Left ventricle myocardium inferior (tissue), 1 donor: Measurements from ENCODE around the gene CCDC154. TPM values are rescaled to one million over a fixed set of nuclear protein-coding genes. Genes with fewer than 3 reads are reported as not detected.

Experiments used
- DNase-seq: peaks from one replicate; pipeline ENCODE4 v3.0.0-alpha.2; 2020
- H3K27ac ChIP-seq: fragments of 200-600 bp; replicated peaks from 2 replicates; pipeline ENCODE4 v1.8.0; 2021
- H3K27me3 ChIP-seq: fragments of 200-600 bp; 2 replicates; pipeline ENCODE4 v1.8.0; 2021; ENCODE audit warnings: low read depth
- H3K36me3 ChIP-seq: fragments of 200-600 bp; 2 replicates; pipeline ENCODE4 v1.8.0; 2021
- H3K4me1 ChIP-seq: fragments of 200-600 bp; 2 replicates; pipeline ENCODE4 v1.8.0; 2021
- H3K4me3 ChIP-seq: fragments of 200-600 bp; 2 replicates; pipeline ENCODE4 v1.8.0; 2021; ENCODE audit warnings: mild to moderate bottlenecking, moderate library complexity
- H3K9me3 ChIP-seq: fragments of 200-600 bp; replicated peaks from 2 replicates; pipeline ENCODE4 v1.8.0; 2021
- CTCF ChIP-seq: fragments of 200-600 bp; IDR thresholded peaks from 2 replicates; pipeline ENCODE4 v1.8.0; 2021; ENCODE audit warnings: antibody characterized with exemption, mild to moderate bottlenecking, borderline replicate concordance
- intact Hi-C: fragments of 100-400 bp; cut with micrococcal nuclease; formaldehyde crosslinking; loops from one replicate; pipeline ENCODE4 v1.11.0; 2022
- total RNA-seq: library from RNA; stranded (reverse); fragmentation: NEBNext Ultra II Directional; extraction: Animal tissue kit (Norgen Biotek cat#: 25700); gene quantifications from one replicate; pipeline ENCODE4 v1.2.1, GENCODE V29; 2021
- donor health status: DM: no; HTN: yes; CAD: no; lungs with severe emphysema.

Gene CCDC154
- total RNA-seq, 1 donor from 2014 or later: 1.3 TPM

- TF ChIP-seq CTCF: no peak
- no peak for DNase-seq
- no peaks in the 10 kb centered on the region for H3K4me1 ChIP-seq
- H3K4me3 ChIP-seq: no peak overlapping the region
- intact Hi-C loops: no loop called here
- H3K27me3 ChIP-seq: no peaks in the 10 kb centered on the region
- peaks cover 63% of the 10 kb centered on the region for H3K36me3 ChIP-seq
- H3K9me3 ChIP-seq: no peaks in the 10 kb centered on the region
- H3K27ac ChIP-seq: no peak overlapping the region
Measured at GRCh38 chr16:1446296-1447080, 2.1 kb upstream of the CCDC154 start.

GRCh38 chr16:1445518-1446203 lies 1.3 kb upstream of the CCDC154 start:
- Histone ChIP-seq H3K36me3 (peaks cover 55% of the 10 kb centered on the region), H3K27me3 (no peaks in the 10 kb centered on the region), H3K9me3 (no peaks in the 10 kb centered on the region), H3K27ac (no peak overlapping the region), H3K4me3 (no peak overlapping the region), H3K4me1 (no peaks in the 10 kb centered on the region)
- DNase-seq: no peak
- intact Hi-C loops: no loop called here
- no peak for TF ChIP-seq CTCF

- Histone ChIP-seq H3K27ac (no peak overlapping the region), H3K27me3 (no peaks in the 10 kb centered on the region), H3K9me3 (no peaks in the 10 kb centered on the region), H3K36me3 (peaks cover 48% of the 10 kb centered on the region), H3K4me3 (no peak overlapping the region), H3K4me1 (no peaks in the 10 kb centered on the region)
- intact Hi-C loops: no loop called here
- TF ChIP-seq CTCF: no peak
- no peak for DNase-seq
Measured at GRCh38 chr16:1444730-1445517, 568 bp upstream of the CCDC154 start.

- Histone ChIP-seq H3K9me3 (no peaks in the 10 kb centered on the region), H3K36me3 (peaks cover 33% of the 10 kb centered on the region), H3K27me3 (no peaks in the 10 kb centered on the region), H3K27ac (no peak overlapping the region), H3K4me1 (no peaks in the 10 kb centered on the region), H3K4me3 (no peak overlapping the region)
- no peak for DNase-seq
- intact Hi-C loops: no loop called here
- TF ChIP-seq CTCF: no peak
Measured at GRCh38 chr16:1443403-1443973, 868 bp downstream of the CCDC154 start.

- H3K4me3 ChIP-seq: no peak overlapping the region
- intact Hi-C loops: no loop called here
- peaks cover 25% of the 10 kb centered on the region for H3K36me3 ChIP-seq
- no peak for TF ChIP-seq CTCF
- DNase-seq: no peak
- H3K27ac ChIP-seq: no peak overlapping the region
- no peaks in the 10 kb centered on the region for H3K9me3 ChIP-seq
- H3K27me3 ChIP-seq: no peaks in the 10 kb centered on the region
- no peaks in the 10 kb centered on the region for H3K4me1 ChIP-seq
Measured at GRCh38 chr16:1442697-1443096, 1.7 kb downstream of the CCDC154 start.
